Occipital lobe (tissue), 2 donors: ENCODE results near the gene MET. TPM values are rescaled to one million over a fixed set of nuclear protein-coding genes. Genes with fewer than 3 reads are reported as not detected.
"Not testable (repeated sequence)": the region's sequence is repeated elsewhere in the genome, so short reads cannot be mapped to it uniquely, and the experiment has no call there.

Source experiments
- DNase-seq: peaks from one replicate; lab custom pipeline; 2025; lab: John Stamatoyannopoulos, UW
- total RNA-seq: library from RNA; depleted of rRNA; stranded (reverse); fragments of >200 nt; gene quantifications from one replicate; pipeline ENCODE4 v1.2.3, GENCODE V29; 2014

The MET gene
- total RNA-seq, 1 donor from 2014 or later, result 65.5 TPM

DNA sequence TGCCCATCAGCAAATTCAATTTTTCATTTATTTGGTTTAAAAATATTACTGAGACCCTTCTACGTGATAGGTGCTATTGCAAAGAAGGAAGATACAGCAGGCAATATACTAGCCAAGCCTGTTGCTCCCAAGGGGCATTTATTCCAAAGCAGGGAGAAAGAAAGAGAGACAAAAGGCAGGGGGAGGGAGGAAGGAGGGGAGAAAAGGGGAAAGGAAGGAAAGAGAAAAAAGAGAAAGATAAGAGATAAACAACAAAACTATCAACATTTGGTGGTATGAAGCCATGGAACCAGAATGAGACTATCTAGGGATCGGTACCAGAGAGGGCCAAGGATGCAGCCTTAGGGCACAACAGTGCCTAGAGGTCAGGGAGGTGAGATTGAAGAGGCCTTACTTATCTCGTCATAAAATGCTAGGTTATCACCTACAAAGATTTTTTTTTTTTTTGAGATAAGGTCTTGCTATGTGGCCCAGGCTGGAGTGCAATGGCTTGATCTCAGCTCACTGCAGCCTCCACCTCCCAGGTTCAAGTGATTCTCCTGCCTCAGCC, 135.1 kb downstream of the MET start:
- no peak for DNase-seq

DNA sequence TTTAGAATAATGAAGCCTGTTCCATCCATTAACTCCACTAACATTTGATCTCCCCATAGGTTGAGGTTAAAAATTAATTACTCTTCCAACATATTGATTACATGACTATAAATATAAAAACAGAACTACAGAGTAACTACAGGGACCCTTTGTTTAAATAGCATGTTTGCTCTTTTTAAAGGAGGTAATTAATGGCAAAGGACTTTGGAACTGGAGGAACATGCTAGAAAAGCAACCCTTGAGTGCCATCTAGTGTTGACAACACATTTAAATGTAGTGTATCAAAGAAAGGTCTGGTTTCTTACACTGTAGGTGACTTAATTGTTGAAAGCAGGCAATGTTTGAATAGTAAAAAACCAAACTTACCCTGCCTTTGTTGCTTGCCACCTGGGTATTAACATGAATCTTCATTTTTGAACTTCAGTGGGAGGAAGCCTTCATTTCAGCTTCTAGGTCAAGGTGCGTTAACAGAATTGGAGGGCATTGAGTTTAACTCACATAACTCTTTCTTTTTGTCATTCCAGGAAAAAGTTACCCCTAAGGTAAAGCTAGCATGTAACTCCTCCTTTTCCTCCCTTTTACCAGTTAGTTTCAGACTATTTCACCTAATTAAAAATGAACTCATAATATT, 137.8 kb downstream of the MET start:
- DNase-seq, result no peak

DNA sequence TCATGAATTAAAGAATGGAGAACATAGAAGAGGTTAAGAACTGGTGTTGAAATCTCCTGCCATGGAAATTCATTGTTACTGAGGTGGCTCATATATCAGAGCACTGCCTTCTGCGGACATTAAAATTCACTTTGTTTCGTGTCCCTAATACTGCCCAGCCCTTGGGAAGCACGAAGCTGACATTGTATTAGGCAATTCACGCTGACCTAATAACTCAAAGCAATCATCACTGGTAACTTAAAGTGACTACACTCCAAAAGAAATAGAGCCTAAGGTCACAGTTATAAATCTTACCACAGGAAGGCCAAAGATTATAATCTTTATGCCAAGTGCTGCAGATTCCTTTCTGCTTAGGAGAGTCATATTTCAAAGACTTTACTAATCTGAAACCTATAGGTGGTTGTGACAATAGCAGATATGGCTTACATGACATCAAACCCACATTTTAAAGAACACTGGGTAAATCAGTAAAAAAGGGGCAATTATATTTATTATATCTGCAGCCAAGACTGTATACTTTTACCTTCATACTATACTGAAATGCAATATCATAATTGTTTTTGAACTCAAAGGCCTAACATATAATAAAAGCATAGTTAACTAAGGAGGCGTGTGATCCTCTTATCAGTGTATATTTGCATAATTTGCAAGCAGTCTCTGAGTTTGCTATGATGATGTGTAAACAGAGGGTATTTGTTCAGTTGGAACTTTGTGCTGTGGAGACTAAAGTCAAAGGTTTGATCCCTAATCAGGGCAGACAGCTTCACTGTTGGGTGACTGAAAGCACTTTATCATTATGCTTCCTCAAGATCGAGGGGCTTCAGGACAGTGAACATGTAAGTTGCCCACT, 138.5 kb downstream of the MET start:
- no peak for DNase-seq

DNA sequence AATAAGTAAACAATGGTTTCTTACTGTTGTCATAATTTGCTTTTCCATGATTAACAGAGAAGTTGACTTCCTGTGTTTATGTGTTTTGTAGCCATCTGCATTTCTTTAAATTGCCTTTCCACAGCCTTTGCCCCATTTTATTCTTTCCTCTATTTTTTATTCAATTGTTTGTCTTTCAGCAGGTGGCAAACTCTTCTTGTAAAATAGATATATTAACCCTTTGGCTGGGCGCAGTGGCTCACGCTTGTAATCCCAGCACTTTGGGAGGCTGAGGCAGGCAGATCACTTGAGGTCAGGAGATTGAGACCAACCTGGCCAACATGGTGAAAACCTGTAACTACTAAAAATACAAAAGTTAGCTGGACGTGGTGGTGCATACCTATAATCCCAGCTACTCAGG, 139.8 kb downstream of the MET start:
- no peak for DNase-seq

DNA sequence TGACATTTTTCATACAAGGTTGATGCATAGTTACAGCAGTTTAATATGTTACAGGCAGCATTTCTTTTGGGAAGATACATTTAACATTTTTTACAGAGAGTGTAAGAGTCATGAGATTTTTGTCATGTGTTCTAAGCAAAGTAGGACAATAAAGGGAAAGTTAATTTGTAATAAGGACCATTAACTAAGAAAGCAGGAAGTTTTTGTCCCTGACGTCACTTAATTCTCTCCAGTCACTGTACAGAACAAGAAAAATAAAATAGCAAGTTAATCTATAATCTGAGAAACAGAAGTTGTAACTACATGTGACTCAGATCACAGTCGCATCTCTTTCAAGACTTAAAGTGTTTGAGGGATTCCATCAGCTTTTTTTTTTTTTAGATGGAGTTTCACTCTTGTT, 140.9 kb downstream of the MET start:
- no peak for DNase-seq

DNA sequence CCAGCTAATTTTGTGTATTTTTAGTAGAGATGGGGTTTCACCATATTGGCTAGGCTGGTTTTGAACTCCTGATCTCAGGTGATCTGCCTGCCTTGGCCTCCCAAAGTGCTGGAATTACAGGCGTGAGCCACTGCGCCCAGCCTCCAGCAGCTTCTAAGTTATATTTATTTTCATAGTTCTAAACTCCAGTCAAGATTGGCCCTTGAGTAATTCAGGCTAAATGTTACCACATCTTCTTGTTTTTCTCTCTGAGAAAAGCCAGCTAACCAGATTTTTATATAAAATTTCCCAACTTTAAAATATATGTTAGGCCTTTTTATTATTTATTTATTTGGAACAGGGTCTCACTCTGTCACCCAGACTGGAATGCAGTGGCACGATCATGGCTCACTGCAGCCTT, 141.4 kb downstream of the MET start:
- not testable (repeated sequence) for DNase-seq

DNA sequence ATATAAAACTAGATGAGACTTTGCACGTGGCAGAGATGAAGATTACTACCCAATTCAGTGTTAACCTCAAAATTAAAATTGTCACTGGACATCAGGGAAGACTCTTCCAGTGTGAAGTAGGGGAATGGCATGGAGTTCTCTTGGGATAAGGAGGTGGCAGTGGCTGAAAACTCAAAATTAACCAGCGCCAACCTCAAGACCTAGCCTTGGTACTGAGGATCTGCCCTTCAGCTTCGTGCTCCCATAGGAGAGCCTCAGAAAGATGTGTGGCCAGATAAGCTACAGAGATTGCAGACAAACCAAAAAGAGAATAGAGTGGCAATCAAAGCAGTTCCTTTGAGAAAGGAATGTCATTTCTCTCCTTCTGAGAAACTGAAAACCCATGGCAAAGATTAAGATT, 143.0 kb downstream of the MET start:
- DNase-seq, result no peak

DNA sequence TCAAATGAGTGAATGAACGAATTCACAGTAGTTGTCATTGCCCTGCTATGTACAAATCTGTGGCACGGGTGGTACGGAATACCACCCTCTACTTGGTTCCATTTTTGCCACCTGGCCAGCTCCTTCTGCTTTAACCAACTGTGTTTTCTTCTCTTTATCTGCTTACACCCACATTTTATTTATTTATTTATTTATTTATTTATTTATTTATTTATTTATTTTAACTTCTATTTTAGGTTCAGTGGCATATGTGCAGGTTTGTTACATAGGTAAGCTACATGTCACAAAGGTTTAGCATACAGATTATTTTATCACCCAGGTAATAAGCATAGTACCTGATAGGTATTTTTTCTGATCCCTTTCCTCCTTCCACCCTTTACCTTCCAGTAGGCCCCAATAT, 148.2 kb downstream of the MET start:
- DNase-seq, result no peak

DNA sequence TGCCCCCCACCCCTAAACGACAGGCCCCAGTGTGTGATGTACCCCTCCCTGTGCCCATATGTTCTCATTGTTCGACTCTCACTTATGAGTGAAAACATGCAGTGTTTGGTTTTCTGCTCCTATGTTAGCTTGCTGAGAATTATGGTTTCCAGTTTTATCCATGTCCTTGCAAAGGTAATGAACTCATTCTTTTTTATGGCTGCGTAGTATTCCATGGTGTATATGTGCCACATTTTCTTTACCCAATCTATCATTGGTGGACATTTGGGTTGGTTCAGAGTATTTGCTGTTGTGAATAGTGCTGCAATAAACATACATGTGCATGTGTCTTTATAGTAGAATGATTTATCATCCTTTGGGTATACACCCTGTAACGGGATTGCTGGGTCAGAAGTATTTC, 149.7 kb downstream of the MET start:
- DNase-seq, result not testable (repeated sequence)

DNA sequence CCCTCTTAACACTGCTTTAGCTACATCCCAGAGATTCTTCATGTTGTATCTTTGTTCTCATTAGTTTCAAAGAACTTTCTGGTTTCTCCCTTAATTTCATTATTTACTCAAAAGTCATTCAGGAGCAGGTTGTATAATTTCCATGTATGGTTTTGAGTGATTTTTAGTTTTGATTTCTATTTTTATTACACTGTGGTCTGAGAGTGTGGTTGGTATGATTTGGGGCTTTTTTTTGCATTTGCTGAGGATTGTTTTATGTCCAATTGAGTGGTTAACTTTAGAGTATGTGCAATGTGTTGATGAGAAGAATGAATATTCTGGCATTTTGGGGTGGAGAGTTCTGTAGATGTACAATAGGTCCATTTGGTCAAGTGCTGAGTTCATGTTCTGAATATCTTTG, 152.5 kb downstream of the MET start:
- DNase-seq, result no peak

DNA sequence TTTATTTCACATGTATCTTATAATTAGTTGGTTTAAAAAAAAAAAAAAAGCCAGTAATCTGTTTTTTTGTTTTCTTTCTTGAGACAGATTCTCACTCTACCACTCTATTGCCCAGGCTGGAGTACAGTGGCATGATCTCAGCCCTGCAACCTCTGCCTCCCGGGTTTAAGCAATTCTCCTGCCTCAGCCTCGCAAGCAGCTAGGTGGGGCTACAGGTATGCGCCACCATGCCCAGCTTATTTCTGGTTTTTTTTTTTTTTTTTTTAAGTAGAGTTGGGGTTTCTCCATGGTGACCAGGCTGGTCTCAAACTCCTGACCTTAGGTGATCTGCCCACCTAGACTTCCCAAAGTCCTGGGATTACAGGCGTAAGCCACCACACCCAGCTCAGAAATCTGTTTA, 156.3 kb downstream of the MET start:
- no peak for DNase-seq

DNA sequence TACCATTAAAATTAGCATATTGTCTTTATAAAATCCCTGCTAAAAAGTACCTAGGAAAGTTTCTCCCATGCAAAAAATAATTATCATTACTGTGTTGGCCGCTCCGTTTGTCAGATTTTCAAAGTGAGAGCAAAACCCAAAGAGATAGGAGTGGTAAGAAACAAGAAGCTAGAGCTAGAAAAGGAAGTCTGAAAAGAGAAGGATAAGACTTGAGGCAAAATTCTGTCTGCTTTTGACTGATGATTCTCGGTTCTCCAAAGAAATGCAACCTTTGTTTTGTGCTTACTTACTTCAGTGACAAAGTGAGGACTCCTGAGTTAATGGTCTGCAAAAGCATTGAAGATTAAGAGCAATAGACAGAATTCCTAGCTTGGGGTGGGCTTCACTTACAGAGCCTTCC, 157.0 kb downstream of the MET start:
- no peak for DNase-seq

DNA sequence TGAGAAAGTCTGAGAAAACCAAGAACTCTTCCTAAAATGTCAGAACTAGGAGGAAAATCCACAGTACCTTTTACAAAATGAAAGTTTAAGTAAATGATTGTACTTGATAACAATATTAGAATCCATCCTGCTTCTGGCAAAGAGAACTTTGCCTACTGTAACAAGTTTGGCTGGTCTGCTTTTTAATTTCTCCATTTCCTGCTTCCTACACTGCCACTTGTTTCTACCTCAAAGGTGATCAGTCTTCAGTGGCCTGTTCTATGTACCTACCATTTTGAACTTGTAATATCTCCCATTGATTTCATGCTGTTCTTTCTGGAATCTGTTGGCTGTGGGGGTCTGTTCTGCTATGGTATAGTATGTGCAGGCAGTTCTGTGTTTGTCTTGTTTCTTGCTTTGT, 157.5 kb downstream of the MET start:
- no peak for DNase-seq

DNA sequence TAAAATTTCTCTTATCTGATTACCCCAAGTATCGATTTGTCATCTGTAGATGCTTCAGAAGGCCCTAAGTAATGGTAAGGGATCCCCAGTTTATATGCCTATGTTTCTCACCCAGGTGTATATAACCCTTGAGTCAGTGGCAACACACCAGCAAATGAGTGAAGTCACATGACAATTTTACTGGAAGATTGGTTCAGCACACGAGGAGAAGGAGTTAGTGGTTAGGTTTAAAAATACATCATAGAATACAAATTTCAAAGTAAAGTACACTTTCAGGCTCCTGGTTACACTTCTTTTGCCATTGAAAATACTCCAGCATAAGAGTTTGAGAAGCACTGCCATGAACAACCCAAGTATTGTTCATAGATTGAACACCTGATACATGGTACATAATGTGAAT, 160.7 kb downstream of the MET start:
- no peak for DNase-seq

DNA sequence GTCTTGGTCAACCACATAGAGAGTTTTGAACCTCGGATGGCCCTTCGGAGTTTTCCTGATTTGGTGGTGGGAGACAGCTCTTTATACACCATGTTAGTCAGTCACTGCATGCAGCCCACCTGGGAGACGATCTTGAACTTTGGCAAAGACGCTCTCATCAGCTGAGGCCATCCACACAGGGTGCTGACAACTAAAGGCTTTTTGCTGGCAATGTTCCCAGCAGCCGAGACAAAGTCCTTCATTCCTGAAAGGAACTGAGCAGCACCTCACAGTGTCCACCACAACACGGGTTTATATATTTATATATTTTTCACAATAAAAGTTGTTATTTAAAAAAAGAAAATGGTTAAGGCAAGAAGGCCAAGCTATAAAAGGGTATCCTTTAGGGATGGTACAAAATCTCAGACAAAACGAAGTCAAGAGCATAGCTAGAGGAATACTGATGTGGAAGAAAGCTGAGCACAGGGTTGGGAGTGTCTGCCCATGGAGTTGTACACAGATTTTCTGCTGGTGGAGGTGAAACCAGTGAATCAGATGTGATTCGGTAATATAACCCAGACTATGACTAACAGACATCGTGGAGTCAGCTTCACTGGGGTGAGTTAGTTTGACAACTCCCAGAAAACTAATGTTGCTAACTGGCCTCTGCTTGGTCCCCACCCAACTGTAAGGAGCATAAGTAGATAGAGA, 163.0 kb downstream of the MET start:
- no peak for DNase-seq

DNA sequence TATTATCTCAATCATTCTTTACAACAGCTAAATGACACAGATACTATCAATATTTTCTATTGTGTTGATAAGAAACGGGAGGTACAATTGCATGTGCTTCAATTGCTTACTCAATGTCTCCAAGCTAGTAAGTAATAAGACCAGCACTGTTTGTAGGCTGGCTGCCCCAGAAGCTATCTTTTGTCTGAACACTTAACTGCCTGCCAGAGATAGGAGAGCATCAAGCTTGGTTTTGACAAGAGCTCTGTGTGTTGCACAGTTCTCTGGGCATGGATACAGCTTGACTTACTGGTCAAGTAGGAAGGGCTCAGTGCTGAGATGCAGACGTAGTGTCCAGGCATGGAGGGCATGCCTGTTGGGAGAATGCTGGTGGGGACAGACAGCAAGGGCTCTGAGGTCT, 164.1 kb downstream of the MET start:
- no peak for DNase-seq

DNA sequence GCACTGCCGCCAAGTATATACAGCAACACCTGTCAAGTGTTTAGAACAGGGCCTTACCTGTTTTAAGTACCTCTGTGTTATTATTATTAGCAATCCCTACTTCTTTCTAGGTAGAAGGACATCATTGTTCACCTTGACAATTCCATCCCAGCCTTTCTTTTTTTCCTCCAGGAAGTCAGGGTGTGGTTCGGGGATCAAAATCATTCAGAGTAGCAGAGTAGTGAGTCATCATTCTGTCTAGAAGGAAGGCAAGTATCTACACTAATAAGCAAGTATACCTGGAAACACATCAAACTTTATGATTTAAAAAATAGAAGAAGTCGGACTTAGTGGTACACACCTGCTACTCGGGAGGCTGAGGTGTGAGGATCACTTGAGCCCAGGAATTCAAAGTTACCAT, 164.9 kb downstream of the MET start:
- DNase-seq, result no peak

DNA sequence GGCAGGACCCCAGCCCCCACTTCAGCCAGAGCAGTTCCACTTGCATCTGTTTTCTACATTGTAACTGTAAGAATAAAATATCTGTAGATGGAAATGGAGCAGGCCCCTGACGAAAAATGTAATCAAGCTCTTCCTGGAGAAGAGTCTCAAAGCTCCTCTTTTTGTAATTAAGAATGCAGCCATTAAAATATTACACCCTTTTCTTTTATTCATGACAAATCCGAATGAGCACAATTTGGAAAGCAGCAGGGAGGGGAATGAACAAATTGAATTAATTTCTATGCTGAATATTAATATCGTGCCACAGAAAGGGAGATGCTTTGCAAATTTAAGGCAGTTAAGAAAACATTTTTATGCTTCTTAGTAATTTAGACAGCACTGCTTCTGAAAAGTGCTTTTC, 165.6 kb downstream of the MET start:
- no peak for DNase-seq

DNA sequence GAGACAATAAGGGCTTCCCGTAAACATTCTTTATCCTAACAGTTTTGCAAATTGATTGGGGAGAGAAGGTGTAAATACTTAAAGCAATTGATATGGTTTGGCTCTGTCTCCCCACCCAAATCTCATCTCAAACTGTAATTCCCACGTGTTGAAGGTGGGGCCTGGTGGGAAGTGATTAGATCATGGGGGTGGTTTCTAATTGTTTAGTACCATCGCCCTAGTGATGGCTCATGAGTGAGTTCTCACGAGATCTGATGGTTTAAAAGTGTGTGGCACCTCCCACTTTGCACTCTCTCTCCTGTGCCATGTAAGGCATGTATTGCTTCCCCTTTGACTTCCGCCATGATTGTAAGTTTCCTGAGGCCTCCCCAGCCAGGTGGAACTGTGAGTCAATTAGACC, 168.3 kb downstream of the MET start:
- DNase-seq, result no peak

DNA sequence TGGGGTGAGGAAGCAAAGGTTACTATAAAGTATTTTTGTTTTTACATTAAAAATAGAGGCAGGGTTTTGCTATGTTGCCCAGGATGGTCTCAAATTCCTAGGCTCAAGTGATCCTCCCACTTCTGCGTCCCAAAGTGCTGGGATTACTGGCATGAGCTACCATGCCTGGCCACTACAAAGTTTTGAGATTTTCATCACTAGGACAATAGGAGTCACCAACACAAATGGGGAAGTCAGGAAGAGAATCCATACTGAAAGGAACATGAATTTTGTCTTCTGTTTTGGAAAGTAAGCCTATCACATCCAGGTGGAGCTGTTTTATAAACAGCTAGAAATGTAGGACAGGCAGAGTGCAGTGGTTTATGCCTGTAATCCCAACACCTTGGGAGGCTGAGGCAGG, 170.4 kb downstream of the MET start:
- no peak for DNase-seq

DNA sequence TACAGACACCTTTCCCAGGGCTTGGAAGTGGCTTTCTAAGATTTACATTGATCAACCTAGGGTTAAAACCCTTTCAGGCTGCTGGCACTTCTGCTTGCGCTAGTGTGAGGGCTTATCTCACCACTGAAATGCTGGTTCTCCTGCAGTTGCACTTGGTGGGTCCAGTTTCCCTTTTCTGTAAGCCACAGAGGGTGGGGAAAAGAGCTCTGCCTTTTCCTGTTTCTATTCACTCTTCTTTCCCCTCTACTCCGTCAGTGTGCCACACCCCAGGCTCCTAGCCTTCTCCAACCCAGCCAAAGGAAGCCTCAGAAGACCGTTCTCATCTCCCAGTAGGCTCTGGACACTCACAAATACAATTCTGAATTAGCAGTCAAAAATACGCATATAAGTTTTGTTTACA, 171.4 kb downstream of the MET start:
- DNase-seq, result no peak
